ENCODE data around the gene PLEKHA6. TPM values are rescaled to one million over a fixed set of nuclear protein-coding genes. Genes with fewer than 3 reads are reported as not detected.
"Not testable (repeated sequence)": the region's sequence is repeated elsewhere in the genome, so short reads cannot be mapped to it uniquely, and the experiment has no call there.

Gene PLEKHA6
- total and polyA plus RNA-seq, 10 donors: 0.47 to 6.5 (median 2.7) TPM

- 57 to 64% (median 60%) methylated on average over 2 of the region's 2 CpGs for WGBS, 5 donors
Measured at GRCh38 chr1:204241050-204241449, 118.7 kb downstream of the PLEKHA6 start.

GRCh38 chr1:204240233-204240632, 119.5 kb downstream of the PLEKHA6 start:
- Histone ChIP-seq H3K27me3 (replicated peaks in 1 of 7) (no peaks in the 10 kb centered on the region), H3K4me3 (no peak overlapping the region), H3K9me3 (no peaks in the 10 kb centered on the region), H3K27ac (no peak overlapping the region), H3K36me3 (no peaks in the 10 kb centered on the region), H3K4me1 (no peaks in the 10 kb centered on the region)
- intact Hi-C loops (cut with DNase I; ENCODE audit: low total_unique reads): no loop called here
- no peak for DNase-seq
- 50 to 76% (median 60%) methylated on average over 1 of the region's 1 CpG for WGBS, 5 donors
- TF ChIP-seq POLR2A (IDR thresholded peaks at IDR 0.05) (no peak), CTCF (IDR thresholded peaks at IDR 0.05 in 8 of 11, conservative IDR thresholded peaks at IDR 0.05 in 3 of 11) (no peak)

More at GRCh38 chr1:204241050-204241449, 118.7 kb downstream of the PLEKHA6 start:
- no peaks in the 10 kb centered on the region for H3K4me1 ChIP-seq
- no peak for DNase-seq
- no peak for TF ChIP-seq CTCF (IDR thresholded peaks at IDR 0.05 in 8 of 11, conservative IDR thresholded peaks at IDR 0.05 in 3 of 11)
- TF ChIP-seq POLR2AphosphoS5 (IDR thresholded peaks at IDR 0.05): no peak
- TF ChIP-seq POLR2A (IDR thresholded peaks at IDR 0.05): no peak
- no peaks in the 10 kb centered on the region for H3K9me3 ChIP-seq
- intact Hi-C loops (cut with DNase I; ENCODE audit: low total_unique reads): no loop called here
- H3K4me3 ChIP-seq: no peak overlapping the region
- H3K27me3 ChIP-seq (replicated peaks in 1 of 7): no peaks in the 10 kb centered on the region
- no peaks in the 10 kb centered on the region for H3K36me3 ChIP-seq
- H3K27ac ChIP-seq: no peak overlapping the region

- H3K27me3 ChIP-seq (replicated peaks in 1 of 7); H3K9me3 ChIP-seq; intact Hi-C loops (cut with DNase I; ENCODE audit: low total_unique reads); H3K36me3 ChIP-seq; H3K27ac ChIP-seq; H3K4me1 ChIP-seq; H3K4me3 ChIP-seq; DNase-seq: not testable (repeated sequence)
- 84 to 92% (median 88%) methylated on average over 3 of the region's 3 CpGs for WGBS, 5 donors
Measured at GRCh38 chr1:204239401-204239800, 120.3 kb downstream of the PLEKHA6 start.

- intact Hi-C loops (cut with DNase I; ENCODE audit: low total_unique reads): not testable (repeated sequence)
- WGBS, 5 donors: 81 to 96% (median 86%) methylated on average over 2 of the region's 2 CpGs
Measured at GRCh38 chr1:204238520-204238919, 121.2 kb downstream of the PLEKHA6 start.

GRCh38 chr1:204237515-204237914, 122.2 kb downstream of the PLEKHA6 start:
- not testable (repeated sequence) for DNase-seq

More at GRCh38 chr1:204238520-204238919, 121.2 kb downstream of the PLEKHA6 start:
- not testable (repeated sequence) for H3K27ac ChIP-seq; H3K27me3 ChIP-seq (replicated peaks in 1 of 7); H3K9me3 ChIP-seq; H3K36me3 ChIP-seq; DNase-seq; H3K4me1 ChIP-seq; H3K4me3 ChIP-seq

GRCh38 chr1:204232526-204232925, 127.2 kb downstream of the PLEKHA6 start:
- DNase-seq: no peak
- H3K36me3 ChIP-seq: peaks cover 0 to 6% (median 0%) of the 10 kb centered on the region in 6 donors
- TF ChIP-seq POLR2A (IDR thresholded peaks at IDR 0.05) (no peak), POLR2AphosphoS5 (IDR thresholded peaks at IDR 0.05) (no peak), CTCF (IDR thresholded peaks at IDR 0.05 in 8 of 11, conservative IDR thresholded peaks at IDR 0.05 in 3 of 11) (no peak)
- H3K4me3 ChIP-seq: no peak overlapping the region
- no peaks in the 10 kb centered on the region for H3K9me3 ChIP-seq
- no peak overlapping the region for H3K27ac ChIP-seq
- intact Hi-C loops (cut with DNase I; ENCODE audit: low total_unique reads): no loop called here
- no peaks in the 10 kb centered on the region for H3K4me1 ChIP-seq
- H3K27me3 ChIP-seq (replicated peaks in 1 of 7): no peaks in the 10 kb centered on the region

More at GRCh38 chr1:204237515-204237914, 122.2 kb downstream of the PLEKHA6 start:
- intact Hi-C loops (cut with DNase I; ENCODE audit: low total_unique reads); H3K36me3 ChIP-seq; H3K9me3 ChIP-seq; H3K4me1 ChIP-seq; H3K4me3 ChIP-seq; H3K27me3 ChIP-seq (replicated peaks in 1 of 7); H3K27ac ChIP-seq: not testable (repeated sequence)
- 91 to 100% (median 97%) methylated on average over 1 of the region's 1 CpG for WGBS, 5 donors
